GM18519 (cell line): ENCODE measurements around the gene GALNT16.
"Not testable (repeated sequence)": the region's sequence is repeated elsewhere in the genome, so short reads cannot be mapped to it uniquely, and the experiment has no call there.

ENCODE experiments used
- ATAC-seq: cut with Tn5 transposase; IDR thresholded peaks from one replicate; pipeline ENCODE4 v1.9.1; 2021; ENCODE audit warnings: mild to moderate bottlenecking, moderate library complexity; ENCODE audit not compliant: unreplicated experiment, low FRiP score

GALNT16 gene

DNA sequence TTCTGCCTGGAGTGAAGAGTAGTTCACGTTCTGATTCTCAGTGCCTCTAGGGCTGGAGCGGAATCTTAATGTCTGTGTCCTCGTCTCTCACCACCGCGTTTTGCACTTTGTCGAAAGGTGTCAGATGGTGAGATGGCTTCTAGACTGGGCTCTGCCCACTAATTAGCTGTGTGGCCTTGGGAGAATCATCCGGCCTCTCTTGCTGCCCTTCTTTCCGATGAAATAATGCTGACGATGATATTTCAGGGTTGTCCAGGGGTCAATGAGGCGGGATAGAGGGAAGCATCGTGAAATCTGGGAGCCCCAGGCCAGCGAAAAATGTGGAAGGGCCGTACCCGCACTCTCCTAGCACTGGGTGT is 811 bp upstream of the GALNT16 start:
- ATAC-seq = no peak

DNA sequence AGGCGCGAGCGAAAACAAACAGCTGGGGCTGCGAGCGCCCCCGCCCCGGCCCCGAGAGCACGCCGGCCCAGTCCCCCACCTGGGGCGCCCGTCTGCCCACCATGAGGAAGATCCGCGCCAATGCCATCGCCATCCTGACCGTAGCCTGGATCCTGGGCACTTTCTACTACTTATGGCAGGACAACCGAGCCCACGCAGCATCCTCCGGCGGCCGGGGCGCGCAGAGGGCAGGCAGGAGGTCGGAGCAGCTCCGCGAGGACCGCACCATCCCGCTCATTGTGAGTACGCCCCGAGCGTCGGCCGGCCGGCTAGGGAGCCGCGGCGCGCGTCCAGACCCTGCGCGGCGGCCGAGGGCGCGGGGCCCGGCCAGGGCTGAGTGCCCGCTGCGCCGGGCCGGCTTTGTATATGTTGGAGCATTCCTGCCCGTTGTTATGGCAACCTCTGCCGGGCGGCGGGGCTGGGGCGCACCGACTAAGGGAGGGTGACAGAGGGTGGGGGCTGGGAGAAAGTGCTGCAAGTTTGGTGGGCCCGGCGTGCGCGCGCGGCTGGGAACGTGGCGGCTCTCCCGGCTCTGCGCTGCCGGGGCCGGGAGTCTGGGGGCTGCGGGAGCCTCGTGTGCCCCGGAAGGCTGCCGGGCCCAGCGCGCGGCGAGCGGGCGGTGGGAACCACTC is 367 bp downstream of the GALNT16 start:
- no peak for ATAC-seq

DNA sequence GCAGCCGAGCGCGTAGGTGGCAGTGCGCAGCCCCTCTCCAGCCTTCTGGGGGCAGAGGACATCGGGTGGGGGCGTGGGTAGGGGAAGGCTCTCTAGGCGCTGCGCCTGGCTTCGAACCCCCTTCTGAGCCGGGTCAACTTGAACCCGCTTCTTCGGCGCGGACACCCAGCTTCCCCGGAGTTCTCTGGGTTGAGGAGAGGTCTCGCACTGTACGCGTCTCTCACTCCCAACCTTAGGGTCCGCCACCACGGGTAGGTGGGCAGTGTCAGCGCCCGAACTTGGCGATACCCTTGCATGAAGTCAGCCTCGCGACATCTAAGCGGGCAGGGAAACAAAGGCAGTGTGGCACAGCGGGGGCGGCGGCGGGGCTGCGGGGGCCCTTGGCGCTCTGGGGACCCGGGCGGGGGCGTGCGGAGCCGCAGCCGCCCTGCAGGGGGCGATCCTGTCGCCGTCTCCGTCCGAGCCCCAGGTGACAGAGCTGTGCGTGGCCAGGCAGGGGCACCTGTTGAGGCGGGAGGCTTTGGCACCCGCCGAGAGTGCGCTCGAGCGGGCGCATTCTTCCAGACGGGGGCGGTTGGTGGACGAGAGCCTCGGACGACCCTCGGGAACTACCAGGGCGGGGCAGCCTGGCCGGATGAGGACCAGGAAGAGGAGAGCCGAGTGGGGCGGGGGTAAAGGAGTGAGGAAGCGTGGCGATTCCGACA is 1.1 kb downstream of the GALNT16 start:
- no peak for ATAC-seq

DNA sequence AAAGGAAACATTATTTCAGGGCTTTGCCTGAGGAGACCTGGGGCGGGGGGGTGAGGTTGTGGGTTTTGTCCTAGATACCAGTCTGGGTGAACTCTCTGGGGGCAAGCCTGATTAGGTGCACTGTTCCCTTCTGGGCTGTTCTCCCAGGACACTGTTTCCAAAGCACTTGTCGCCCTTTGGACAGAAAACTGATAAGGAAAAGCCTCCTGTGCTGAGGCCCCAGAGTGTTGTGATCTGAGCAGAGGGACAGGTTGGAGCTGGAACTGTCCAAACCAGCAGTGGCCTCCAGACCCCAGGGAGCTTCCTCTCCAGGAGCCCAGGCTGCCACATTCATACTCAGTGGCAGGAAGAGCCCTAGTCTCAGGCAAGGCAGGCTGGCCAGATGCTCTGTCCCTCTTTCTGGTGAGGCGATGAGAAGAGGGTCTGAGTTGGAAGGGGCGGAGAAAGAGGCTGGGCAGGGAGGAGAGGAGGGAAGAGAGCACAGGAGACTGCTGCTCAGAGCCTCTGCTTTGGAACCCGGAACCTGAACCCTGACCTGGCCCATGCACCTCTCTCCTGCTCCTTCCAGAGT is 1.9 kb downstream of the GALNT16 start:
- ATAC-seq = no peak

DNA sequence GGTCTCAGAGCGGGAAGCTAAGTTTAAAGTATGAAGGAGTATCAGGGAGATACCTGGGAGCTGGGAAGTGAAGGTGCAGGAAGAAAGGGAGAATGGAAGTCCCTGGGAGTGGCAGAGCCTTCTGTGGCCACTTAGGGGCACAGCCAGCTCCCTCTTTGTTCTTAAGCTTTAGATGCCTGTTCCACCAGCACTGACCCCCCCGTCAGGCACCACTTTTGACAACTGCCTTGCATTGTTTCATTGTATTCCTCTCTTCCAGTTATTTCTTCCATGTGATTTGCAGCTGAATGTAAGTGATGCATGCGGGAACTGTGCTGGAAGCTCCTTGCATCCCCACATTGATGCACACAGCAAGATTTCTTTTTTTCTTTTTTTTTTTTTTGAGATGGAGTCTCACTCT is 2.6 kb downstream of the GALNT16 start:
- ATAC-seq = no peak

DNA sequence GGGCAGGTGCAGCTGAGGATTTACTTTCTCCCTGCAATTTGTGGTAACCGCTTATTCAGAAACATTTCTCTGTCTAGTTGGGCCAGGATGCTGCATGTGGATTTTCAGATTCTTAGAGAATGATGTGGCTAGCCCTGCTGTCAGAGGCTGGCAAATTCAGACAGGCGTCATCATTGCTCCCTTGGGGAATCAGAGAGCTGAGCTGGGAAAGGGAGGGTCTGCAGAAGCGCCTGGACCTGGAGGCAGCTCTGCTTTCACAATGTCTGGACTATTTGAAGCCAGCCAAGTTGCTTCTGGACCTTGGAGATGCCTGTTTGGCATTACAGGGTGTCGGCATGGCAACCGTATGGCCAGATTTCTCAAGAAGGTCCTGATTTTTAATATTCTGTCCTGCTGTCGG is 3.4 kb downstream of the GALNT16 start:
- ATAC-seq = no peak

DNA sequence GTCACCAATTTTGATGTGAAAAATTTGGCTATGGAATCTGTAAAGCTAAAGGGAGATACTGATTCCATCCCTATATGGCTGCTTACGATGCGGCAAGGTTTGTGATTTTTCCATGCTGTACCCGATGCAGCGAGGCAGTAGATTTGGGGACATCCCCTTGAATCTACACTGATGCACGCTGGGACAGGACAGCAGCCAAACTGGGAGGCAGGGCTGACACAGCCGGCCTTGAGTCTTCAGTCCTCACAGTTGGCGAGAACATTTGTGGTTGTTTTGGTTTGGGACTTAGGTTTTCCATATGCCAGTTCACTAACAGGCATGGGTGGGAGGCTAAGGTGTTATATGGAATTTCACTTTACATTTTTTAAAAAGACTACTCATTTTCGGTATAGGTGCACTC is 3.8 kb downstream of the GALNT16 start:
- ATAC-seq = no peak

DNA sequence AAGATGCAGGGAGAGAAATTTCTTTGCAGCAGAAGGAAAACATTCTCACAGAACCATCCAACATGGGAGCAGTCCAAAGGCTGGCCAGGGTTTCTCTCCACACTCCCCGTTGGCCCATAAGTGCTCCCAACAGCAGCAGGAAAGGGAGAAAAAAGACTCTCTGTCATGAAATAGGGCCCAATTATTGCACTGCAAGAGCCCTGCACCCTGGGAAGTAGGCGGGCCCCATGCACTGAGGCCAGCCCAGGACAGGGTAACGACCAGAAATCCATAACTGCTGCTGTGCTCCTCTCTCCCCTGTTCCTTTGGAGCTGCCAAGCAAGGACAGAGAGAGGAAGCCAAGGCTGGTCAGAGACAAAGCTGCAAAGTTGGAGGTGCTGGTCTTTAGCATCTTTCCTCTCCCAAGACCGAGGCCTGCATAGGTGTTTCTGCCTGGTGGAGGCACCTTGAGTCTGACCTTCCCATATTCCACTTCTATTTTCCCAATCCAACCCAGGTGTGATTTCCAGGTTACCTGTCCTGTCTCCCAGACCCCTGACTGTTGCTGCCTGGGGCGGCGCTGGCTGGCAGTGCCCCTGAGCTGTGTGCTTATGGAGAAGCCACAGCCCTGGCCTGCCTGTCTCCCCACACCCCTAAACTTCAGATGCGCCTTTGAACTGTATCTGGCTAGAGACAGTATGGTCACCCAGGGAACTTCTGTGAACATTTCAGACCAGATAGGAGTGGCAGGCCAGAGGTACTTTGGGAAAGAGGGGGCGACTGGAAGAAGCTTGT is 6.8 kb downstream of the GALNT16 start:
- no peak for ATAC-seq

DNA sequence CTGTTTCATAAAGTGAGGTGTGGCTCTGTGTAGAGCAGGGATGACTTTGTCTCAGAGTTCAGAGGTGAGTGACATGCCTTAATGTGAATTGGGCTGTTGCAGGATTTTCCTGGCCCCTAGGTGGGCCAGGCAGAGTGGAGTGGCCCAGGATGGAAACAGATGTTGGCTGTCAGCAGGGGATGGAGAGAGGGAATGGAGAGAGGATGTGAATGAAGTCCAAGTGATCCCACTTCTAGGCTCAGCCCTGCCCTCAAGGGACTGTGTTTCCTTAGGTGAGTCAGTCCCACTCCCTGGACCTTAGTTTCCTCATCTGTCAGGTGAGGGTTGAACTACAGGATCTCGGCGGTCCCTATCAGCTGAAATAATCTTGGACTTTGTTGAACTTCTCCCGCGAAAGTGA is 7.5 kb downstream of the GALNT16 start:
- ATAC-seq = no peak

DNA sequence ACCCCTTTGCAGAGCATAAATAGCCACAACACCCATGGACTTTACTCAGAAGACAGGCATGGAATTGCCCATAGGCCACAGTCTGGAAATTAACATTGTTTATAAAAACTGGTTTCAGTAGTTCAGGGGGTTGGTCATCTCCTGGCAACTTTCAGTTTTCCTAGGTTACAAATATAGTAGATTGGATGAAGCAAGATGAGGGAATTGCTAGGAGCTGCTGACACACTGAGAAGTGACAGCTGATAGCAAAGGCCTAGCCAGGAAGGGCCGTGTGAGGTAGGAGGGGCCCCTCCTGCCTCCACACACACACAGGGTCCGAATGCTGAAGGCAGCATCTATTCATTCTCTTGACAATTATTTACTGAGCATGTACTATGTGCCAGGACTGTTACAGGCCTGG is 8.3 kb downstream of the GALNT16 start:
- no peak for ATAC-seq

DNA sequence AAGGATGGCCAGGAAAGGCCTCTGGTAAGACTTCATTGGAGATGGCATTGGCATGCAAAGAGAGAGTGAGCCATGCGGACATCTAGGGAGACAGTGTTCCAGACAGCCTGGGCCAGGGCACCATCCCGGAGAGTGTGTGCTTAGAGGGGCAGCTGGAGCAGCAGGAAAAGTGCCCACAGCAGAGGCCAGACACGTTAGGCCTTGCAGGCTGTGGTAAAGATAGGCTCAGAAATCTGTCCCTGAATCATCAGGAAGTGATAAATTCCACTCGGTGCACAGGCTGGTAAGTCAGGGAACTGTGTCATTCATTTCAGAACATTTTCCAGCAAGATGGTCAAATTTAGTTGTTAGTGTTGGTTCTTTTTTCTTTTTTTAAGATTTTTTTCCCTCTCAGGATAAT is 8.8 kb downstream of the GALNT16 start:
- no peak for ATAC-seq

DNA sequence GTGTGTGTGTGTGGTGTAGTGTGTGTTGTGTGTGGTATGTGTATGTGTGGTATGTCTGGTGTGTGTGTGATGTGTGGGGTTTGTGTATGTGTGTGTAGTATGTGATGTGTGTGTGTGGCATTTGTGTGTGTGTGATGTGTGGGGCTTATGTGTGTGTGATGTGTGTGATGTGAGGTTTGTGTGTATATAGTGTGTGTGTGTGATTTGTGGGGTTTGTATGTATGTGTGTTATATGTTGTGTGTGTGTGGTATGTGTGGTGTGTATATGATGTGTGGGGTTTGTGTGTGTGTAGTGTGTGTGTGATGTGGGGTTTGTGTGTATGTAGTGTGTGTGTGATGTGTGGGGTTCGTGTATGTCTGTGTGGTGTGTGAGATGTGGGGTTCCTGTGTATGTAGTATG is 9.4 kb downstream of the GALNT16 start:
- no peak for ATAC-seq

DNA sequence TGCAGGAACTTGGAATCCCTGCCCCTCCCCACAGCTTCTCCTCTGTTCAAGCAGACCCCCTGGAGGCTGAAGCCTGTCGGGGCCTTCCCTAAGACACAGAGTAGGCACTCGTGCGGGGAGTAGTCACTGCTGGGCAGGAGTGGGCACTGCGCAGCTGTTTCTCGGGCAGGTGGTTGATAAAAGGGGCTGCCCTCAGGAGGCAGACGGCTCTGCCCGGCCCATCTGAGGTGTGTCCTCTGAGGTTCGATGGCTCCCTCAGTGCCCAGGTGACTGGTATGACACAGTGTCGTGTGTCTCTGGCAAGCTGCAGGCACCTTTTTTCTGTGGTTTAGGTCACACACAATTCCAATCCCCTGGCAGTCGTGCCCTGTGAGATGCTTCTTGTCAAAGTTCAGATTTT is 10.1 kb downstream of the GALNT16 start:
- no peak for ATAC-seq

DNA sequence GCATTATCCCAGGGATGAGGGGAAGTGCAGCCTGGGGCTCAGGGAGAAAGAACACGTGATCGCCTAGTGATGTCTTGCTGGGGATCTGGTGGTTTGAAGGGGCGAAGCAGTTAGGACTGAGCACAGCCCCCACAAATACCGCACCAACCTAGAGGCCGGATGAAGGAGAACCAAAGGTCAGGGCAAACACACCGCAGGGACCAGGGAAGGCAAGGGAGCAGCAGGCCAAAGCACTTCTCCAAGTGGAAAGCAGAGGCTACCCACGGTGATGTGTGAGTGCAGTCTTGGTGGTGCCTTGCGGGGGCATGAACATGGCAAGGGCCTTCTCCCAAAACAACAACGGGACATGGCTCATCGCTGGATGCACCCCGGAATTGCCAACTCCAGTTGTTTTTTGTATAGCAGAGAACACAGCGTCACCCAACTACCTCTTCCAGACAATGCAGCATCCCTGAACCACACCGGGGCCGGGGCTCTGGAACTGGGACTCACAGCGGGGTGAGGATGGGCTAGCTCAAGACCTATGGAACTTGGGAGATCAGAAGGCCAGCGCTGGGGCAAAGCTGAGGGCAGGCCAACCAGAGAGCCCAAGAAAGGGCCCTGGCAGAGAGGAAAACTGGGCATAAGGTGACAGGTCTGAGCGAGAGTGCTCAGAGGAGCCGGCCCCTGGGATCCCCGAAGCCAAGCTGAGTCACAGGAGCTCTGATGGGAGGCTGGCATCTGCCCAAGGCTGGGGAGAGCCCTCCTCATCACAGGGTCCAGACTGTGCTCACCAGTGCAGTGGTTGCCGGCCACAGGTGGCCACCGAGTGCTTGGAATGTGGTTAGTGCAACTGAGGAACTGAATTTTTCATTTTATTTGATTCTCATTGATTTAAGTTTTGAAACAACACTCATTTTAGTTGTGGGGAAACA is 11.1 kb downstream of the GALNT16 start:
- ATAC-seq = no peak

DNA sequence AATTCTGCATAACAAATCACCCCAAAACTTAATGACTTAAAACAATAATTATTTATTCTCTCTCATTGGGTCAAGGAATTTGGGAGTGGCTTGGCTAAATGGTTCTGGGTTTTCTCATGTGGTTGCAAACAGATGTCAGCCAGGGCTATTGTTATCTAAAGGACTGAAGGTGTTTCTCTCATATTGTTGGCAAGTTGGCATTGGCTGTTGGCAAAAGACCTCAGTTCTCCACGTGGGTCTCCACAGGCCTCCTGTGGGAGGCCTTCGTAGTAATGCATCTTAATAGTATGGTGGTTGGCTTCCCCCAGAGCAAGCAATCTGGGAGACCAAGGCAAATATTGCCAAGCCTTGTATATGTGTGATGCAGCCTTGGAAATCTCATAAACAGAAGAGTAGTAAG is 14.4 kb downstream of the GALNT16 start:
- no peak for ATAC-seq

DNA sequence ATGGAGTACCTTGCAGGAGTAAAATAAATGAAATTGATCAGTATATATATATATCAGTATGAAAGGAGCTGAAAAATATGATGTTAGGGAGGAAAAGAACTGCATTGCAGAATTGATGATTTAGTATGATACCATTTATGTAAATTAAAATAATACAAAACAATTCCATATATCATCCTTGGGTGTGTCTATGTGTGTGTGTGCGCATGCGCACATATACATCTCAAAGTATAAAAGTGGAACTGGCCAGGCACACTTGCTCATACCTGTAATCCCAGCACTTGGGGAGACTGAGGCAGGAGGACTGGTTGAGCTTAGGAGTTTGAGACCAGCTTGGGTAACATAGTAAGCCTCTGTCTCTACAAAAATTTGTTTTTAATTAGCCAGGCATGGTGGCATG is 15.4 kb downstream of the GALNT16 start:
- ATAC-seq = no peak

DNA sequence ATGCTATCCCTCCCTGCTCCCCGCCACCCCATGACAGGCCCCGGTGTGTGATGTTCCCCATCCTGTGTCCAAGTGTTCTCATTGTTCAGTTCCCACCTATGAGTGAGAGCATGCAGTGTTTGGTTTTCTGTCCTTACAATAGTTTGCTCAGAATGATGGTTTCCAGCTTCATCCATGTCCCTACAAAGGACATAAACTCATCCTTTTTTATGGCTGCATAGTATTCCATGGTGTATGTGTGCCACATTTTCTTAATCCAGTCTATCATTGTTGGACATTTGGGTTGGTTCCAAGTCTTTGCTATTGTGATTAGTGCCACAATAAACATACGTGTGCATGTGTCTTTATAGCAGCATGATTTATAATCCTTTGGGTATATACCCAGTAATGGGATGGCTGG is 17.4 kb downstream of the GALNT16 start:
- not testable (repeated sequence) for ATAC-seq

DNA sequence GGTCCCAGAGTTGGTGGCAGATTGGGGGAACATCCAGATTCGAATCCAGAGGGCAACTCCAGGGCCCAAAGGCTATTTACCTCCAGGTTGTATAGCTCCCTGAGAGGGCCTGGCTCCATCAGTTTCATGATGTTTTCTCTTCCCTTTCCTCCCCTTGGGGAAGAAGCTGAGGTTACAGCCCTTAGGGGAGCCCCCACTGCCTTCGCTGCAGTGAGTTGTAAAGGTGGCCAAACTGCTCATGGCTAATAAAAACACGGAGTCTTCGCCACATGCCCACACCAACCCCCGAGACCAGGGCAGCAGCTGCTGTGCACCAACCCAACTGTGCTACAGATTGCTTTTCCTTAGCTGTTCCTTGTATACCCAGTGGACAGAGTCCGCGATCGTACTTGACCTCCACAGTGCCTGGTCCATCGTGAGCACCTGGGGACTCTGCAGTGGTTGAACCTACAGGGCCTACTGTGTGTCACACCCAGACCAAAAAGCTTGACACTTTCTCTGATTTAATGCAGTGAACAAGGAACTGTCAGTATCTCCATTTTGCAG is 20.9 kb downstream of the GALNT16 start:
- no peak for ATAC-seq

DNA sequence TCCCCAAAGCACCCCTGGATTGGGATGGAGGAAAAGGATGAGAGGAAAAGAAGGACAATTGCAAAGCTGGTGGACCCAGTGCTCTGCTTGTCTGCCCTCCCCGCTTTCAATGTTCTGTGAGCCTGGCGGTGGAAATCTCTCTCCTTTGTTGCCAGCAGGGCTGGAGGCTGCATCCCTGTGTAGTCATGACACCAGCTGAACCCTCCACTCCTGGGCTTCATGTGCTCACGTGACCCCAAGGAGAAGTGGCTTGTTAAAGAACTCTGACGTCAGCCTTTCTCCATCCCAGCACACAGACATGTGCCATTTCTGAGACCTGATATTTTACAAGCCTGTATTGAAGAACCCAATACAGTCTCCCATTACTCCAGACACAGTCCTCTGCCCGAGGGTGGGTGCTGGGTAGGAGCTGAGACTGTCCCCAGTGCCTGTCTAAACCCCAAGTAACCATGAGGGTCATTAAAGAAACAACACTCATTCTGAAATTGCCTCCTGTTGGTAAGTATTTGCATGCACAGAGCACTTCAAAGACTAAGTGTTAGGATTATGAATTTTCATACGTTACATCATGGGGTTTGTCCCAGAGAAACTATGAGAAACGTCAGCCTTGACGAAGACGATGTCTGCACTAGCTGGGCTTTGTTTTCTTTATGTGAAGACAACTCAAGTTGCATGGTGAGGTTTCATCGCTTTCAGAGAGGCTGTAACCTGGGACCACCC is 21.7 kb downstream of the GALNT16 start:
- no peak for ATAC-seq

DNA sequence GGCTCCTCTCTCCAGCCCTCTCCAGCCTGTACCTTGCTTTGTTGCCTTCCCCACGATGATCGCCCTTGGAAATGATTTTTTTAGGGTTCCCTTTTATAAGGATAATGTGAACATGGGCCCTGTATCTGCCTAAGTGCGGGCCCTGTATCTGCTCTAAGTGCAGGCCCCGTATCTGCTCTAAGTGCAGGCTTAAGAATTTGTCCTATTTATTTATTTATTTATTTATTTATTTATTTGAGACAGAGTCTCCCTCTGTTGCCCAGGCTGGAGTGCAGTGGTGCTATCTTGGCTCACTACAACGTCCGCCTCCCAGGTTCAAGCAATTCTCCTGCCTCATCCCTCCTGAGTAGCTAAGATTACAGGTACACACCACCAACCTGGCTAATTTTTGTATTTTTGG is 22.5 kb downstream of the GALNT16 start:
- no peak for ATAC-seq
